Measurements from ENCODE around the gene GARS1.

The GARS1 gene

GRCh38 chr7:30681331-30681797 is 86.7 kb downstream of the GARS1 start:
- Histone ChIP-seq H3K27me3 (ENCODE audit: control insufficient read depth, insufficient read depth, low read length) (no peaks in the 10 kb centered on the region), H3K36me3 (ENCODE audit: control insufficient read depth, insufficient read depth, low read length) (no peaks in the 10 kb centered on the region), H2AFZ (peak overlapping the region; percentile 61), H3K79me2 (no peaks in the 10 kb centered on the region), H3K4me2 (ENCODE audit: low read length) (peak overlapping the region; percentile 69), H3K4me1 (peaks cover 6% of the 10 kb centered on the region), H3K4me3 (ENCODE audit: low read depth, low read length) (no peak overlapping the region), H3K9me3 (ENCODE audit: control insufficient read depth, low read length) (no peaks in the 10 kb centered on the region), H3K9ac (no peak overlapping the region), H3K27ac (no peak overlapping the region)
- TF ChIP-seq, protein P1, sequence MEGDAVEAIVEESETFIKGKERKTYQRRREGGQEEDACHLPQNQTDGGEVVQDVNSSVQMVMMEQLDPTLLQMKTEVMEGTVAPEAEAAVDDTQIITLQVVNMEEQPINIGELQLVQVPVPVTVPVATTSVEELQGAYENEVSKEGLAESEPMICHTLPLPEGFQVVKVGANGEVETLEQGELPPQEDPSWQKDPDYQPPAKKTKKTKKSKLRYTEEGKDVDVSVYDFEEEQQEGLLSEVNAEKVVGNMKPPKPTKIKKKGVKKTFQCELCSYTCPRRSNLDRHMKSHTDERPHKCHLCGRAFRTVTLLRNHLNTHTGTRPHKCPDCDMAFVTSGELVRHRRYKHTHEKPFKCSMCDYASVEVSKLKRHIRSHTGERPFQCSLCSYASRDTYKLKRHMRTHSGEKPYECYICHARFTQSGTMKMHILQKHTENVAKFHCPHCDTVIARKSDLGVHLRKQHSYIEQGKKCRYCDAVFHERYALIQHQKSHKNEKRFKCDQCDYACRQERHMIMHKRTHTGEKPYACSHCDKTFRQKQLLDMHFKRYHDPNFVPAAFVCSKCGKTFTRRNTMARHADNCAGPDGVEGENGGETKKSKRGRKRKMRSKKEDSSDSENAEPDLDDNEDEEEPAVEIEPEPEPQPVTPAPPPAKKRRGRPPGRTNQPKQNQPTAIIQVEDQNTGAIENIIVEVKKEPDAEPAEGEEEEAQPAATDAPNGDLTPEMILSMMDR (IDR thresholded peaks at IDR 0.05): no peak

GRCh38 chr7:30681815-30682211 is 87.1 kb downstream of the GARS1 start:
- H3K4me1 ChIP-seq: peaks cover 6% of the 10 kb centered on the region
- TF ChIP-seq, protein P1 (IDR thresholded peaks at IDR 0.05): no peak
- no peak overlapping the region for H3K27ac ChIP-seq
- H3K9me3 ChIP-seq (ENCODE audit: control insufficient read depth, low read length): no peaks in the 10 kb centered on the region
- no peaks in the 10 kb centered on the region for H3K36me3 ChIP-seq (ENCODE audit: control insufficient read depth, insufficient read depth, low read length)
- H3K79me2 ChIP-seq: no peaks in the 10 kb centered on the region
- H3K4me2 ChIP-seq (ENCODE audit: low read length): peak overlapping the region; percentile 69
- H3K27me3 ChIP-seq (ENCODE audit: control insufficient read depth, insufficient read depth, low read length): no peaks in the 10 kb centered on the region
- H3K9ac ChIP-seq: no peak overlapping the region
- H2AFZ ChIP-seq: peak overlapping the region; percentile 61
- H3K4me3 ChIP-seq (ENCODE audit: low read depth, low read length): peak overlapping the region; percentile 31

DNA sequence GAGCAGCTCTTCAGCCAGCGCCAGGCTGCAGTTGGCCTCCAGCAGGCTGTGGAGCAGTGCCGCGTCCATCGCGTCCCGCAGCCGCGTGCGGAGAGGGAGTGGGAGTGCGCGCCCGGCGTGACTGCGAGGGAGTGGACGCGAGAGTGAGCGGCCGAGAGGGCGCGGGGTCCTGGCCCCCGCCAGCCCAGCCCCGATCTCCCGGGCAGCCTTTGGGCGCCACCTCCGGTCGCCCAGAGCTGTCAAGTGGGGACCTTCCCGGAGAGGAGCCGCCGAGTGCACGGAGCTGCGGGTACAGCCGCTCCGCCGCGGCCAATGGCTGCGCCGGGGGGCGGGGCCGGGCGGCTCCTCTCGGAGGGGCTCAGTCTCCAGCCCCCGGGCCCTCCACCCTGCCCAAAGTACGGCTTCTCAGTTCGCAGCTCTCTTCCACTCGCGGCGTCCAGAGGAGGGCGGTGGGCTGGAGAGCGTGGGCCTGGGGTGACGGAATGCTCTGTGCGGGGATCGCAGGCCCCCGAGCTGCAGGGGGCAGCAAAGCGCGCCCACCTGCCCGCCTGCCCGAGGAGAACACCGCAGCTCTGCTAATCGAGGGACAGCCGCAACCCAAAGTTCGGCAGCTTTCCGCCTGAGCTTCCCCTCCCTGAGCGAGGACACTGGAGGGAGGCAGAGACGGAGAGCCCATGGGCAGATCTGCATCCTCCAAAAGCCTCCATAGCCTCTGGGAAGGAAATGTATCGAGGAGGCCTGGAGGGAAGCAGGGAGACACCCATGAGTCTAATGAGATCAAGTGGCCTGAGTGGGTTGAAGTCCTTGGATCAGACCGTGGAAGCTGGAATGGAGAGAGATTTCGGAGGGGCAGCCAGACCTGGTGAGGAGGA is 87.8 kb downstream of the GARS1 start, which contains the start of gene CRHR2:
TSS of gene CRHR2 (minus strand) at position 245 of the 872 bp plus-strand sequence. CDS start at position 69, 176 bp downstream.
- Histone ChIP-seq H3K4me1 (peaks cover 6% of the 10 kb centered on the region), H3K9ac (no peak within 1 kb of the TSS)

GRCh38 chr7:30683306-30683705 is 88.6 kb downstream of the GARS1 start:
- no peak overlapping the region for H3K4me2 ChIP-seq (ENCODE audit: low read length)
- H2AFZ ChIP-seq: no peak overlapping the region
- H3K9me3 ChIP-seq (ENCODE audit: control insufficient read depth, low read length): no peaks in the 10 kb centered on the region
- H3K4me1 ChIP-seq: peaks cover 6% of the 10 kb centered on the region
- H3K27me3 ChIP-seq (ENCODE audit: control insufficient read depth, insufficient read depth, low read length): no peaks in the 10 kb centered on the region
- no peaks in the 10 kb centered on the region for H3K36me3 ChIP-seq (ENCODE audit: control insufficient read depth, insufficient read depth, low read length)
- H3K9ac ChIP-seq: no peak overlapping the region
- TF ChIP-seq, protein P1 (IDR thresholded peaks at IDR 0.05): no peak
- no peaks in the 10 kb centered on the region for H3K79me2 ChIP-seq
- no peak overlapping the region for H3K4me3 ChIP-seq (ENCODE audit: low read depth, low read length)
- H3K27ac ChIP-seq: no peak overlapping the region

More for the DNA sequence above, 87.8 kb downstream of the GARS1 start, which contains the start of gene CRHR2:
- no peak within 1 kb of the TSS for H3K27ac ChIP-seq
- TF ChIP-seq, protein P1 (IDR thresholded peaks at IDR 0.05): peak; percentile 33
- peak within 1 kb of the TSS; percentile 69 for H3K4me2 ChIP-seq (ENCODE audit: low read length)
- H3K27me3 ChIP-seq (ENCODE audit: control insufficient read depth, insufficient read depth, low read length): no peaks in the 10 kb centered on the region
- H3K79me2 ChIP-seq: no peaks in the 10 kb centered on the region
- H3K36me3 ChIP-seq (ENCODE audit: control insufficient read depth, insufficient read depth, low read length): no peaks in the 10 kb centered on the region
- H3K9me3 ChIP-seq (ENCODE audit: control insufficient read depth, low read length): no peaks in the 10 kb centered on the region
- H2AFZ ChIP-seq: peak within 1 kb of the TSS; percentile 61
- H3K4me3 ChIP-seq (ENCODE audit: low read depth, low read length): peak within 1 kb of the TSS; percentile 31
